ENCODE results near the gene RAB37.

Gene RAB37

DNA sequence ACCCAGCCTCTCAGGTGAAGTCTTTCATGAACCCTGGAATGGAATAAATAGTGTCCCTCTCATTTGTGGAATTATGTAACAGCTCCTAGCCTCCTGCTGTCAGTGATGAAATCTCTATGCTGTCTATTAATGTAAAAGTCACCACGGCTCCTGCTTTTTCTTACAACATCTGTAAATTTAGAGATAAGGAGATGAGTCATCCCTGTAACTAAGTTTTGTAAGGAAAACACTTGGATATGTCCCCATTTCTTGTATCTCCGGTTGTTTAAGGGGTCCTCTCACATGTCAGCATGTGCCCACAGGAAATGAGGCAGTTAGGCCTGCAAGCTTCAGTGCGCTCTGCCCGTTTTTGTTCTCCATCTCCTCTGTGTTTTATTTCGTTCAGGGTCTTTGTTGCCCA lies 41.9 kb downstream of the RAB37 start:
- no peak for DNase-seq (ENCODE audit: low read depth in 2 of 2)

GRCh38 chr17:74779501-74779900 lies 42.4 kb downstream of the RAB37 start:
- no peak for DNase-seq (ENCODE audit: low read depth in 2 of 2)

- peak; percentile 18 to 34 for DNase-seq (ENCODE audit: low read depth in 2 of 2)
These were observed 42.9 kb downstream of the RAB37 start for GRCh38 chr17:74779948-74780400.

DNA sequence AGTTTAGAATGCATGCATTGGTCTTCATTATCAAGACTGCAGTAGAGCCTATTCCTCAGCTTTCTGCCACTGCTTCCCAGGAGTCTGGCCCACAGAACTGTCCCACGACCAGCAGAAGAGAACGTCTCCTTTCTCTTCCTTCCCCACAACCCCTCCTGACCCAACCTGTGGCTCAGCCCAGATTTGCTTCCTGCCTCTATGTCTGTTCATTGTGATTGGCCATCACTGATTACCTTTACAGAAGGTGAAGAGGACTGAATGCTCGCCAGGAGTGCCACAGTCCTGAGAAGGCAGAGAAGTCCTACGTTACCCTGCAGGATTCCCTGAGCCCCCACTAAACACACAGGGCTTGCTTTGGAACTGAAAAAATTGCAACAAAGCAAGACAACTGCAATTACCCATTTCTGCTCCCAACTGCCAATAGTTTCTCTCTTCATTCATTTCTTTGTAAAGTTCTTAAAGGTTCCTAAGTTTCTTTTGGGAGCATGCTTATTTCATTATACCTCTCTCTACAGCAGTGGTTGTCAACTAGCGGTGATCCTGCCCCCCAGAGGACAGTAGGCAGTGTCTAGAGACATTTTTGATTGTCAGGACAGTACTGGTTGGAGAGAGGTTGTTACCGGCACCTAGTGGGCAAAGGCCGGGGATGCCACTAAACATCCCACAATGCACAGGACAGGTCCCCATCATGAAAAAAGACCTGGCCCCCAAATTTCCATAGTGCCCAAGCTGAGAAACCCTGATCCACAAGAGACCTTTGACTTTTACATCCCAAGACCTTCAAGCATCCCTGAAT lies 43.6 kb downstream of the RAB37 start:
- no peak for DNase-seq (ENCODE audit: low read depth in 2 of 2)

GRCh38 chr17:74782571-74782970 lies 45.5 kb downstream of the RAB37 start:
- no peak for DNase-seq (ENCODE audit: low read depth in 2 of 2)

- DNase-seq (ENCODE audit: low read depth in 2 of 2) = no peak
These were observed 47.2 kb downstream of the RAB37 start for GRCh38 chr17:74784125-74784810.

GRCh38 chr17:74785096-74785980 lies 48.3 kb downstream of the RAB37 start:
- peak in 1 of 2 donors; percentile 15 for DNase-seq (ENCODE audit: low read depth in 2 of 2)

DNA sequence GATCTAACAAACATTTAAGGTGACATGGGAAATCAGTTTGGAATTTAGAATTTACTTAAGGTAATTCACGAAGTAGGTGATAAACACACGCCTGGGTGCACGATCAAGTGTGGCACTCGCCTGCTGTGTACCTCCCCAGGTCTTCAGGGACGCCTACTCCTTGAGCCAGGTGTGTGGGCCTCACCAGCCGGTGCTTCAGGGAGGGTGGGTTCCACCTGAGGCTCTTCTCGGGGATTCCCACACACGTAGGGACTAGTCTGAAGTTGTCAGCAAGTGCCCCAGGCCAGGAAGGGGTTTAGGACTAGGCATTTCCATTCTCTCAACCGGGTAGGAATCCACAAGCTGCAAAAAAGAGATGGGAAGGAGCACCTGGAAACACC lies 48.9 kb downstream of the RAB37 start:
- DNase-seq (ENCODE audit: low read depth in 2 of 2) = no peak

GRCh38 chr17:74786431-74787055 lies 49.5 kb downstream of the RAB37 start:
- no peak for DNase-seq (ENCODE audit: low read depth in 2 of 2)

GRCh38 chr17:74790161-74791058 lies 53.4 kb downstream of the RAB37 start:
- DNase-seq (ENCODE audit: low read depth in 2 of 2) = no peak

GRCh38 chr17:74792586-74793105 lies 55.6 kb downstream of the RAB37 start:
- DNase-seq (ENCODE audit: low read depth in 2 of 2) = no peak

DNA sequence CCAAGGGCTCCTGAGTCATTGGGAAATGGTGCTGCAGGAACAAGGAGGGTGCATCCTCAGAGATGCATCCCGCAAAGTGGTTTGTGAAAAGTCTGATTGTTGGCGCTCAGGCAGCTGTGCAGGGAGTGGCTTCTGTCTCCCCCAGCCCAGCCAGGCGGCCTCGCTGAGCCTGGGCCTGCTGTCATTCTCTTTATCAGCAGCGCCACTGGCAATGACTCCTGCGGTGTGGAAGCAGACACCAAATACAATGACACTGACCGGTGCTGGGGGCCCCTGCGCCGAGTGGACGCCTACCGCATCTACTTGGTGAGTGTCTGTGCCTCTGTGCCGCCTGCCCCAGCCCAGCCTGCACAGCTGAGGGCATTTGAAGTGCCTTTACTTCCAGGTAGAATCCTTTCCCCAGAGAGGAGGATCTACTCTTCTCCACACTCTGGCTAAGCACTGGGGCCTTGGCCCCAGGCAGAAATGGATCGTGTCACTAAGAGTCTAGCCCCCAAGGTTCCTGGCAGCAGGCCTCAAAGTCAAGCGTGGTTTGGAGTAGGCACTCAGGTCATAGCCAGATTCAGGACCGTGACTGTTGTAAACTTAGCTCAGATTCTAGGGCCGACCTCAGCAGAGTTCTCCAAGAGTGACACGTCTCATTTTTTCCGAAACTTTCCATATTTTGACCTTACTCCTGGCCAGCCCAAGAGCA lies 58.4 kb downstream of the RAB37 start:
- DNase-seq (ENCODE audit: low read depth in 2 of 2) = no peak

DNA sequence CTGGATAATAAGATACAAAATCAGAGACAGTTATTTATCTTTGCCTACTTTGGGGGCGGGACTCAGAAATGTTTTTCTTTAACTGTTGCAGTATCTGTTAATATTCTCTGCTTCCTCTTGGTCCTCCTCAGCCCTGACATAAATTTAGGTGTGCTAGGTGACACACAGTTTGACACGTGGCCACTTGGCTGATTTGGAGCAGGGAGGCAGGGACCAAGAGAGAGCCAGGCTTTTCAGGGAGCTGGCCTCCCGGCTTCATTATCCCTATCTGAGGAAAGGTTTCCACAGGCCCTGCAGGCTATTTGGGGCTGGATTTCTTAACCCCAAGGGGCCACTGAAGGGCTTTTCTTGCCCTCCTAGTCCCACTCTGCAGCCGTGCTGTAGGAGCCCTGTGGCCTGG lies 59.2 kb downstream of the RAB37 start:
- no peak for DNase-seq (ENCODE audit: low read depth in 2 of 2)

GRCh38 chr17:74796866-74797265 lies 59.8 kb downstream of the RAB37 start:
- DNase-seq (ENCODE audit: low read depth in 2 of 2) = no peak
